ENCODE results near the gene TEX22.
"Not testable (repeated sequence)": the region's sequence is repeated elsewhere in the genome, so short reads cannot be mapped to it uniquely, and the experiment has no call there.

TEX22 gene

DNA sequence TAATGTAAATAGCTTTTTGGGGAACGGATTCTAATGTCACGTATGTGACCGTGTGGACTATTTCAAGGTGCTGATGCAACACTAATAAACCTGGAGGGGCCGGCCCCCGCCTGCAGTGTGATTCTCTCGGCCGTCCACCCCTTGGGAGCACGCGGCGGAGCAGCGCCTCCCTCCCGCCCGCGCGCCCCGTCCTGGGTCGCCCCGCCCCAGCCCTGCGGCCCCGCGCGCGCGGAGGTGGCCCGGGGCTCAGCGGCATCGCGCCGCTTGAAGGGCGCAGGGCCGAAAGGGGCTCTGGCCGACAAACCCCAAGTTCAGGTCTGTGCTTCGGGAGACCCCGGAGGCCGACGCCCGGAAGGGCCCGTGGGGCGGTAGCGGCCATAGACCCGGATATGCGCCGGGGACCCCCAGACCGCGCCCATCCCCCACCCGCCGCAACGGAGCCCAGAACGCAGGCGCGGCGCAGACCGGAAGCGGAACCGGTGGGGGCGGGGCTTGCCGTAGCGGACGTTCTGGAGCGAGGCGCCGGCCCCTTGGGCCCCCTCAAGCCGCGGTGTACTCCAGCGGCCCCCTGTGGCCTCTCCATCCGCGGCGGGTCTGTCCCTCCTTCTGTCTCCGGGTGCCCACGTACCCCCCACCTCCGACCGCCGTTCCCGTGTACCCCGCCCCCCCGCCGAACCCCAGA is at the start of gene TEX22:
TEX22 (plus strand) TSS at position 495 of the 682 bp plus-strand sequence. CDS start 803 bp downstream, outside the sequence.
- DNase-seq (ENCODE audit: low read depth in 2 of 2): peak; percentile 86 to 89

DNA sequence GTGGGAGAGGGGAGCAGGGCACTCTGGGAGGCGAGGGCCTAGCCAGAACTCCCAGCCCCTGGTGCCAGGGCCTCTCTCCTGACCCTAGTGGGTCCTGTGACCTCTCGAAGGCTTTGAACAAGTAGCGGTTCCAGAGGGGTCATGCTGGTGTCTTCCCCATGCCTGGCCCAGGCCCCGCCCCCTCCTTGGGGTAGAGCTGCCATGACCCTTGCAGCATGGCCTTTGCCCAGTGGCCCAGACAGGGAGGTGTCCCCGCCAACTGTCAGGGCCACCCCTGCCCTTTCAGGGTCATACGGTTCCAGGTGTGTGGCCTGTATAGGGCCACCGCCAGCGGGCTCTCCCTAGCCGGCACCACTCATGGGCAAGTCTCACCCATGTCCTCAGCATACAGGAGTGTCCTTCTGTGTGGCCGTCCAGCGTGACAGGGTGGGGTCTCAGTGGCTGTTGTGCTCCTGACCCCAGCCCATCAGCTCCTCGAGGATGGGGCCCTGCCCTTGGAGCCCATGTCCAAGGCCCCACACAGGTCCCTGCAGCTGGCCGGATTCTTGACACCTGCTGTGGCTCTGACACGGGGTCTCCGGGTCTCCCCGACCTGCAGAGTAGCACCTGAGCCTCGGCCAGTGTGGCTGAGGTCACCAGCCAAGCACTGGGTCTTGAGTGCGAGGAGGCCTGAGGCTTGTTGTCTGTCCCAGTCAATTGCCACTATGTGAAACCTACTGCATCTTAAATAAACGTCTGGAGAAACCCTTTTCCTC is 49.2 kb upstream of the TEX22 start:
- no peak for DNase-seq (ENCODE audit: low read depth in 2 of 2)

DNA sequence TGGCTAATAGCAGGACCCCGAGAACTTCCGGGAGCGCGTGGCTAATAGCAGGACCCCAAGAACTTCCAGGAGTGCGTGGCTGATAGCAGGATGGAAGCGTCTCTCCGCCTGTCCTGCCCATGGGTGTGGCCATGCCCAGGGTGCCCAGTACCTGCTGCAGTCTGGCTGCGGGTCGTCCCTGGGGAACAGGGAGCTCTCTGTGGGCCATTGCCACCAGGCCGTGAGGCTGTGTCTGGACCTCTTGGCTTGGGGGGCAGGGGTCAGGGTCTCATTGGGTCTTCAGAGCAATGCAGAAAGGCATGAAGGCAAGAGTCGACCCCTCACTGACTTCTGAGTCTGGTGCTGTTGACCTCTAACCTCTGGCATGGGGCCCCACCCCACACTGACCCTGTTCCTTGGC is 48.3 kb upstream of the TEX22 start:
- DNase-seq (ENCODE audit: low read depth in 2 of 2): no peak

DNA sequence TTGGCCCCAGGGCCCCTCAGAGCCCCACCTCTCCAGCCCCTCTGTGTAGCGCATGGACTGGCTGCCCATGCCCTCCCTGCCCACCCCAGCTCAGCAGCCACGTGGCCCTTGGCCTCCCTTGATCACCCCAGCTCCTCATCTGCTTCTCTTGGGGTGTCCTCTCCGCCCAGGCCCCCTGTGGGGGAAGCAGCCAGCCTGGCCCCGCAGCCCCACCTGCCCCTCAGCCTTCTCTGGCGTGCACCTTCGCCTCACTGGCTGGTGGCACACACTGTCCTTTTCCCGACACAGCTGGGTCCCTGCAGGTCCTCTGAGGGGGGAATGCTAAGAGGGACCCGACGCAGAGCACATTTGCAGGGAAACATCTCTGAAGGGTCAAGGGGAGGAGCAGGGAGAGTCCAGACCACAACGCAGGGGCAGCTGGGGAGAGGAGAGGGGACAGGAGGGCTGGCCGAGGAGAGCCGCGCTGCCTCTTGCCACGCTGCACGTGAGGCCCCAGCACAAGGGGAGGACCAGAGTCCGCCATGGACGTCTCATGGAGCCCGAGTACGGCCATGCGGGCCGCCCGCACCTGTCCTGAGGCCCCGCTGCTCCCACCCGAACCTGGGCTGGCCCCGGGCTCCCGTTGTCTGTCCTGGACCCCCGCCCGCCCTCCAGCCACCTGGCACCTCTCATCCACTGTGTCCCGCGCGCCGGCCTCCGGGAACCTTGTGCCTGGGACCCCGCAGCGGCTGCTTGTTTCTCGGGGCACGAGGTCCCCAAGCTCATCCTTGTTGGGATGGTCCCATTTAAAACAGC is 47.7 kb upstream of the TEX22 start:
- no peak for DNase-seq (ENCODE audit: low read depth in 2 of 2)

DNA sequence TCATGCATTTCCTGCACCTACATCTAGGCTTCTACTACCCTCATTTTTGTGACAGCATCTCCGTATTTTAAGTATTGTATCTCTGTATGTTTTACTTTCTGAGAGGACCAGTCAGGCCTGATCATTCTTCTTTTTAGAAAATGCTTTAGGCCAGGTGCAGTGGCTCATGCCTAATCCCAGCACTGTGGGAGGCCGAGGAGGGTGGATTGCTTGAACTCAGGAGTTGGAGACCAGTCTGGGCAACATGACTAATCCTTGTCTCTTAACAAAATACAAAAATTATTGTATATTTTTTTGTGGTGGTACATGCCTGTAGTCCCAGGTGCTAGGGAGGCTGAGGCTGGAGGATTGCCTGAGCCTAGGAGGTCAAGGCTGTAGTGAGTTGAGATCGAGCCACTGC is 46.9 kb upstream of the TEX22 start:
- DNase-seq (ENCODE audit: low read depth in 2 of 2): no peak

- DNase-seq (ENCODE audit: low read depth in 2 of 2): peak; percentile 76 to 80
Observed at GRCh38 chr14:105351920-105352851, 46.2 kb upstream of the TEX22 start.

- DNase-seq (ENCODE audit: low read depth in 2 of 2): no peak
Observed at GRCh38 chr14:105353136-105353535, 45.2 kb upstream of the TEX22 start.

DNA sequence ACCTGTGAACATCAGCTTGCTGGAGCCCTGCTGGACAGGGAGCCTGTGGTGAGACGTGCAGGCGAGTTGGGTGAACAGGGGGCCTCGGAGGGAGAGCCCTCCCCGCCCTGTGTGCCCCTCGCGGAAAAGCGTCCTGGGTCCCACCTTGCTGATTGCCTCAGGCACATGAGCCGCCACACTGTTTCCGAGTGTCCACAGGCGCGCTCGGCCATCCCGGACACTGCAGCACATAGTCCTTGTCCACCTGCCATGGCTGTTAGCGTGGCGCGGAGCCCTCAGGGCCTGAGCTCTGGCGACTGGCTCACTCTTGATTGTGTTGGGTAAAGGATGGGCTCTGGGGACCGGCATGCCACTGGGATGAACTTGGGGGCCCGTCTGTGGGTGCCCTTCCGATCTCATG is 43.8 kb upstream of the TEX22 start:
- no peak for DNase-seq (ENCODE audit: low read depth in 2 of 2)

- no peak for DNase-seq (ENCODE audit: low read depth in 2 of 2)
Observed at GRCh38 chr14:105355049-105355575, 43.2 kb upstream of the TEX22 start.

- DNase-seq (ENCODE audit: low read depth in 2 of 2): no peak
Observed at GRCh38 chr14:105355850-105356604, 42.3 kb upstream of the TEX22 start.

- DNase-seq (ENCODE audit: low read depth in 2 of 2): no peak
Observed at GRCh38 chr14:105356927-105357326, 41.4 kb upstream of the TEX22 start.

- DNase-seq (ENCODE audit: low read depth in 2 of 2): no peak
Observed at GRCh38 chr14:105357626-105358025, 40.7 kb upstream of the TEX22 start.

DNA sequence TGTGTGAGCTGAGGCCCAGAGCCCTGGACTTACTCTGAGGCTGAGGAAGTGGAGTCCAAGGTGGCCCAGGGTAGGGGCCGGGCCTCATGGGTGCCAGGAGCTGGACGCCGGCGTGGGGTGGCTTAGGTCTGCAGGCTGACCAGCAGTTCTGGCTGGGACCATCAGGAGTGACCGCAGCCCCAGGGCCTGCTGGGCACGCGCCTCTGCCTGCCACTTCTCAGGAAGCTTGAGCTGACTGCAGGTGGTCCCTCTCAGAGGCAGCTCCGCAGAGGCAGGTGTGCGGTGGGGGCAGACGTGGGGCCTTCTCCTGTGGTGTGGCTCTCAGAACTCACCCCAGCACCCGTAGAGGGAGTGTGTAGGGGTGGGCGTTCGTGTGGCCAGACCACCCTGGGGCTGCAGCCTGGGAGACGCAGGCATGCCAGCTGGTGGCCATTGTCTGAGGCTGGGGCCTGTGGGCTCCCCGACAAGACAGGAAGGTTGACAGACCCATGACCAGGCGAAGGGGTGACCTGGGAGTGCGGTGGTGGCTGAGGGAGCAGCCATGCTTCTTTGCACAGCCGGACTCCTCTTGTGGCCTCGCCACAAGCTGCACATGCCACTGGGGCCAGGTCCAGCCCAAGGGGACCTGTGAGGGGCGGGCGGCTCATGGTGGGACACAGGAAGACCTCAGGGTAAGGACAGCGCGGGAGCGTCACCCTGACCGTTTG is 40.0 kb upstream of the TEX22 start:
- no peak for DNase-seq (ENCODE audit: low read depth in 2 of 2)

- DNase-seq (ENCODE audit: low read depth in 2 of 2): no peak
Observed at GRCh38 chr14:105358943-105359342, 39.4 kb upstream of the TEX22 start.

- not testable (repeated sequence) for DNase-seq (ENCODE audit: low read depth in 2 of 2)
Observed at GRCh38 chr14:105361412-105361811, 36.9 kb upstream of the TEX22 start.

- peak in 1 of 2 donors; percentile 6 for DNase-seq (ENCODE audit: low read depth in 2 of 2)
Observed at GRCh38 chr14:105363847-105364708, 34.3 kb upstream of the TEX22 start.

- DNase-seq (ENCODE audit: low read depth in 2 of 2): no peak
Observed at GRCh38 chr14:105365101-105365500, 33.2 kb upstream of the TEX22 start.

DNA sequence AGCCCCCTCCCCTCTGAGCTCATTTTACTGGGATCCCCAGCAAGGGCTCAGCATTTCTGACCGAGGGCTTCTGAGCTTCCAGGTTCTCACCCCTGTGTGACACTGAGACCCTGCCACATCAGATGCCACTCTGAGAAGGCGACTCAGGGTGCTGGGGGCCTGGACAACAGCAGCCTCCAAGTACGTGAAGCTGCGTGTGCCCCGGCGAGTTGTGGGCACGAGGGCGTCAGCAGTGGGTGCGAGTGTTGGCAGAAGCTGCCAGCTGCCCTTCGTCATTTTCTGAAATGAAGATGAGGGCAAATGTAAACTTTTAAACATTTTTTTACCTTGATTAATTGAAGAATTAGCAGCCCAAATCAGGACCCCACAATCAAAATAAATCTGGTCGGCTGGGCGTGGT is 32.7 kb upstream of the TEX22 start:
- DNase-seq (ENCODE audit: low read depth in 2 of 2): no peak

All from stimulated activated CD8-positive, alpha-beta memory T cell treated with anti-CD3 and anti-CD28 coated beads, Interleukin-7, amount 100 ng/mL, for 1 hour (primary cell).